Gastrocnemius medialis (tissue), 4 donors: ENCODE measurements around the gene ARID5B. TPM values are rescaled to one million over a fixed set of nuclear protein-coding genes. Genes with fewer than 3 reads are reported as not detected.

ENCODE experiments used
- ATAC-seq, 2 donors: fragments of 150-250 bp; one replicate each; pipeline ENCODE4 v1.9.1; 2016
- DNase-seq, 2 donors: peaks; one replicate each; pipeline ENCODE4 v3.0.0-alpha.2; 2019
- H3K27ac ChIP-seq, 4 donors: fragments of 200-600 bp; sonication (generic); 1 replicate in 1 of 4; 2 replicates in 3 of 4; pipeline ENCODE4 v1.5.1; 2016 to 2018; ENCODE audit warnings: mild to moderate bottlenecking in 2 of 4, moderate library complexity in 1 of 4
- H3K27me3 ChIP-seq, 3 donors: fragments of 200-600 bp; sonication (generic) in 2 of 3; 1 replicate in 1 of 3; 2 replicates in 2 of 3; pipeline versions ENCODE4 v1.5.1 to v1.6.0; 2016 to 2019; ENCODE audit warnings: mild to moderate bottlenecking in 1 of 3, moderate library complexity in 1 of 3
- H3K36me3 ChIP-seq, 2 donors: fragments of 200-600 bp; sonication (generic) in 1 of 2; one replicate each; pipeline ENCODE4 v1.5.1; 2017 to 2018
- H3K4me1 ChIP-seq, 2 donors: fragments of 200-600 bp; sonication (generic) in 1 of 2; one replicate each; pipeline ENCODE4 v1.5.1; 2016 to 2017; ENCODE audit warnings: mild to moderate bottlenecking in 2 of 2
- H3K4me3 ChIP-seq, 4 donors: fragments of 200-600 bp; sonication (generic) in 3 of 4; 1 replicate in 1 of 4; 2 replicates in 3 of 4; pipeline ENCODE4 v1.5.1; 2016 to 2019; ENCODE audit warnings: mild to moderate bottlenecking in 2 of 4
- H3K9me3 ChIP-seq, 3 donors: fragments of 200-600 bp; sonication (generic) in 2 of 3; 1 replicate in 1 of 3; 2 replicates in 2 of 3; pipeline ENCODE4 v1.5.1; 2016 to 2019
- CTCF ChIP-seq, 5 experiments: fragments of 450-650 bp in 3 of 5; fragments of 200-600 bp in 2 of 5; sonication (generic) in 2 of 5; IDR thresholded peaks in 4 of 5; conservative IDR thresholded peaks in 1 of 5; 1 replicate in 4 of 5; 2 replicates in 1 of 5; pipeline ENCODE4 v1.5.1; 2016 to 2019; ENCODE audit warnings: antibody characterized with exemption in 5 of 5, mild to moderate bottlenecking in 3 of 5, moderate library complexity in 3 of 5
- POLR2A ChIP-seq, 2 donors: fragments of 450-650 bp; IDR thresholded peaks; one replicate each; pipeline ENCODE4 v1.6.1; 2017; ENCODE audit warnings: antibody characterized with exemption in 2 of 2, mild to moderate bottlenecking in 2 of 2, moderate library complexity in 2 of 2
- in situ Hi-C, 4 donors: fragments of 200-750 bp; cut with MboI; loops; one replicate each; pipeline versions ENCODE4 v1.15.0 to v1.8.0; 2017; ENCODE audit warnings: low sequenced_read_pairs in 4 of 4
- intact Hi-C: fragments of 100-400 bp; cut with DNase I; formaldehyde crosslinking; loops from one replicate; pipeline ENCODE4 v1.15.1; 2023; ENCODE audit warnings: low total_unique reads
- total RNA-seq, 4 donors: library from RNA; depleted of rRNA; stranded (reverse); fragments of >200 nt; gene quantifications; one replicate each; pipeline versions ENCODE4 v1.1.0 to v1.2.3, GENCODE V29; 2016

Gene ARID5B
- total RNA-seq, 4 donors from 2014 or later, result 156 to 512 (median 263) TPM

GRCh38 chr10:62106929-62107519 is 205.5 kb downstream of the ARID5B start:
- H3K36me3 ChIP-seq, result no peaks in the 10 kb centered on the region
- intact Hi-C loops, result no loop called here
- no peak for ATAC-seq

GRCh38 chr10:62108759-62109586 is 207.5 kb downstream of the ARID5B start:
- intact Hi-C loops (no loop called here), in situ Hi-C loops (loop anchor here in 1 of 4 donors (25.0 kb wide), 1 partner anchor 128 kb away; no protein-coding TSS in a partner anchor)

More at GRCh38 chr10:62106929-62107519, 205.5 kb downstream of the ARID5B start:
- no peak overlapping the region for H3K27ac ChIP-seq
- H3K4me1 ChIP-seq, result no peaks in the 10 kb centered on the region
- TF ChIP-seq POLR2A (IDR thresholded peaks at IDR 0.05), result no peak
- no peak for TF ChIP-seq CTCF (IDR thresholded peaks at IDR 0.05 in 4 of 5, conservative IDR thresholded peaks at IDR 0.05 in 1 of 5)
- no peak for DNase-seq
- H3K9me3 ChIP-seq, result no peaks in the 10 kb centered on the region
- no peak overlapping the region for H3K4me3 ChIP-seq
- in situ Hi-C loops, result loop anchor here in 1 of 4 donors (25.0 kb wide), 1 partner anchor 130 kb away; no protein-coding TSS in a partner anchor
- no peaks in the 10 kb centered on the region for H3K27me3 ChIP-seq

GRCh38 chr10:62109587-62110293 is 208.2 kb downstream of the ARID5B start:
- in situ Hi-C loops, result loop anchor here in 2 of 4 donors (10.0 to 25.0 kb wide), 2 partner anchors 125 to 128 kb away; no protein-coding TSS in a partner anchor
- ATAC-seq (no peak), DNase-seq (no peak)
- no peaks in the 10 kb centered on the region for H3K36me3 ChIP-seq
- TF ChIP-seq CTCF (IDR thresholded peaks at IDR 0.05 in 4 of 5, conservative IDR thresholded peaks at IDR 0.05 in 1 of 5) (no peak), POLR2A (IDR thresholded peaks at IDR 0.05) (no peak)
- H3K4me3 ChIP-seq, result no peak overlapping the region
- H3K9me3 ChIP-seq, result no peaks in the 10 kb centered on the region
- H3K4me1 ChIP-seq, result no peaks in the 10 kb centered on the region
- H3K27me3 ChIP-seq, result no peaks in the 10 kb centered on the region
- intact Hi-C loops, result no loop called here
- no peak overlapping the region for H3K27ac ChIP-seq

More at GRCh38 chr10:62108759-62109586, 207.5 kb downstream of the ARID5B start:
- no peaks in the 10 kb centered on the region for H3K4me1 ChIP-seq
- TF ChIP-seq CTCF (IDR thresholded peaks at IDR 0.05 in 4 of 5, conservative IDR thresholded peaks at IDR 0.05 in 1 of 5) (no peak), POLR2A (IDR thresholded peaks at IDR 0.05) (no peak)
- no peak overlapping the region for H3K4me3 ChIP-seq
- H3K27ac ChIP-seq, result no peak overlapping the region
- H3K27me3 ChIP-seq, result no peaks in the 10 kb centered on the region
- DNase-seq (no peak), ATAC-seq (no peak)
- no peaks in the 10 kb centered on the region for H3K36me3 ChIP-seq
- no peaks in the 10 kb centered on the region for H3K9me3 ChIP-seq

- no peak for ATAC-seq
- no peaks in the 10 kb centered on the region for H3K27me3 ChIP-seq
- no peaks in the 10 kb centered on the region for H3K4me1 ChIP-seq
- intact Hi-C loops (no loop called here), in situ Hi-C loops (loop anchor here in 2 of 4 donors (10.0 to 25.0 kb wide), 2 partner anchors 123 to 125 kb away; no protein-coding TSS in a partner anchor)
- no peak overlapping the region for H3K27ac ChIP-seq
- DNase-seq, result no peak
- H3K4me3 ChIP-seq, result no peak overlapping the region
- no peaks in the 10 kb centered on the region for H3K36me3 ChIP-seq
- no peak for TF ChIP-seq CTCF (IDR thresholded peaks at IDR 0.05 in 4 of 5, conservative IDR thresholded peaks at IDR 0.05 in 1 of 5)
- no peak for TF ChIP-seq POLR2A (IDR thresholded peaks at IDR 0.05)
- no peaks in the 10 kb centered on the region for H3K9me3 ChIP-seq
Measured at GRCh38 chr10:62112300-62112699, 210.8 kb downstream of the ARID5B start.
